H7 (cell line): ENCODE measurements around the gene YIPF4. TPM values are rescaled to one million over a fixed set of nuclear protein-coding genes. Genes with fewer than 3 reads are reported as not detected.
"Not testable (repeated sequence)": the region's sequence is repeated elsewhere in the genome, so short reads cannot be mapped to it uniquely, and the experiment has no call there.

Source experiments
- DNase-seq: peaks from one replicate; pipeline ENCODE4 v3.0.0; 2012
- H3K27me3 ChIP-seq: 2 replicates; pipeline ENCODE4 v1.6.0; 2011; ENCODE audit warnings: mild to moderate bottlenecking, low read length; ENCODE audit not compliant: control insufficient read depth, insufficient read depth
- H3K36me3 ChIP-seq: replicated peaks from 2 replicates; pipeline ENCODE4 v1.5.1; 2011; ENCODE audit warnings: low read length; ENCODE audit not compliant: control insufficient read depth, insufficient read depth
- H3K4me3 ChIP-seq: 2 replicates; pipeline ENCODE4 v1.5.1; 2011; ENCODE audit warnings: low read depth, mild to moderate bottlenecking, control low read depth, low read length, moderate library complexity; ENCODE audit not compliant: insufficient read depth
- total RNA-seq: library from RNA; depleted of rRNA; stranded (reverse); fragments of >200 nt; shearing (Covaris generic); gene quantifications from 2 replicates; pipeline ENCODE4 v1.2.3, GENCODE V29; 2014

The YIPF4 gene
- total RNA-seq, 1 experiment from 2014 or later = 7.4 TPM

GRCh38 chr2:32328679-32329078, 51.0 kb downstream of the YIPF4 start:
- H3K4me3 ChIP-seq, H3K27me3 ChIP-seq, H3K36me3 ChIP-seq, DNase-seq: not testable (repeated sequence)

GRCh38 chr2:32329180-32329980, 51.7 kb downstream of the YIPF4 start:
- not testable (repeated sequence) for H3K4me3 ChIP-seq, H3K27me3 ChIP-seq, H3K36me3 ChIP-seq, DNase-seq

- Histone ChIP-seq H3K36me3 (no peaks in the 10 kb centered on the region), H3K27me3 (no peaks in the 10 kb centered on the region), H3K4me3 (no peak overlapping the region)
- no peak for DNase-seq
Measured at GRCh38 chr2:32330136-32330535, 52.4 kb downstream of the YIPF4 start.

GRCh38 chr2:32342801-32343200, 65.1 kb downstream of the YIPF4 start:
- H3K36me3 ChIP-seq = no peaks in the 10 kb centered on the region
- H3K4me3 ChIP-seq = no peak overlapping the region
- H3K27me3 ChIP-seq = no peaks in the 10 kb centered on the region
- DNase-seq = no peak

GRCh38 chr2:32350797-32351196, 73.1 kb downstream of the YIPF4 start:
- H3K4me3 ChIP-seq, H3K27me3 ChIP-seq, H3K36me3 ChIP-seq, DNase-seq: not testable (repeated sequence)

- Histone ChIP-seq H3K4me3 (peak overlapping the region; percentile 96), H3K27me3 (no peaks in the 10 kb centered on the region), H3K36me3 (no peaks in the 10 kb centered on the region)
- no peak for DNase-seq
Measured at GRCh38 chr2:32355976-32356680, 78.4 kb downstream of the YIPF4 start.

GRCh38 chr2:32356681-32357317, 79.1 kb downstream of the YIPF4 start, which contains the start of gene BIRC6:
Gene BIRC6 (plus strand): TSS chr2:32357023. CDS start chr2:32357162, 139 bp downstream.
- H3K27me3 ChIP-seq = no peaks in the 10 kb centered on the region
- peak; percentile 98 for DNase-seq

GRCh38 chr2:32357318-32358110, 79.8 kb downstream of the YIPF4 start:
- Histone ChIP-seq H3K4me3 (peak overlapping the region; percentile 96), H3K36me3 (no peaks in the 10 kb centered on the region), H3K27me3 (no peaks in the 10 kb centered on the region)
- peak; percentile 81 for DNase-seq

More at GRCh38 chr2:32356681-32357317, 79.1 kb downstream of the YIPF4 start, which contains the start of gene BIRC6:
- Histone ChIP-seq H3K36me3 (no peaks in the 10 kb centered on the region), H3K4me3 (peak within 1 kb of the TSS; percentile 96)

- no peaks in the 10 kb centered on the region for H3K36me3 ChIP-seq
- no peak for DNase-seq
- H3K27me3 ChIP-seq = no peaks in the 10 kb centered on the region
- H3K4me3 ChIP-seq = peak overlapping the region; percentile 96
Measured at GRCh38 chr2:32358111-32358482, 80.4 kb downstream of the YIPF4 start.

- Histone ChIP-seq H3K4me3 (no peak overlapping the region), H3K36me3 (no peaks in the 10 kb centered on the region), H3K27me3 (no peaks in the 10 kb centered on the region)
- no peak for DNase-seq
Measured at GRCh38 chr2:32360416-32360815, 82.7 kb downstream of the YIPF4 start.

GRCh38 chr2:32362997-32363396, 85.3 kb downstream of the YIPF4 start:
- H3K27me3 ChIP-seq, DNase-seq, H3K36me3 ChIP-seq, H3K4me3 ChIP-seq: not testable (repeated sequence)

GRCh38 chr2:32363597-32363996, 85.9 kb downstream of the YIPF4 start:
- Histone ChIP-seq H3K4me3 (no peak overlapping the region), H3K36me3 (no peaks in the 10 kb centered on the region), H3K27me3 (no peaks in the 10 kb centered on the region)
- no peak for DNase-seq

- H3K4me3 ChIP-seq, DNase-seq, H3K27me3 ChIP-seq, H3K36me3 ChIP-seq: not testable (repeated sequence)
Measured at GRCh38 chr2:32364290-32364689, 86.6 kb downstream of the YIPF4 start.

GRCh38 chr2:32365679-32366078, 88.0 kb downstream of the YIPF4 start:
- H3K4me3 ChIP-seq, H3K27me3 ChIP-seq, H3K36me3 ChIP-seq, DNase-seq: not testable (repeated sequence)
